GM06990 (cell line): ENCODE results near the gene RGS18.
"Not testable (repeated sequence)": the region's sequence is repeated elsewhere in the genome, so short reads cannot be mapped to it uniquely, and the experiment has no call there.

Experiments used
- DNase-seq: peaks from one replicate; pipeline ENCODE4 v3.0.0-alpha.2; 2011; ENCODE audit not compliant: insufficient read length; ENCODE audit errors: extremely low read depth
- H3K27me3 ChIP-seq: replicated peaks from 2 replicates; pipeline ENCODE4 v1.6.0; 2011; ENCODE audit warnings: low read length; ENCODE audit not compliant: control insufficient read depth, insufficient read depth
- H3K36me3 ChIP-seq: 2 replicates; pipeline ENCODE4 v1.5.1; 2011; ENCODE audit warnings: low read length; ENCODE audit not compliant: control insufficient read depth, insufficient read depth
- H3K4me3 ChIP-seq: replicated peaks from 2 replicates; pipeline ENCODE4 v1.5.1; 2011; ENCODE audit warnings: low read depth, mild to moderate bottlenecking, control low read depth, low read length
- TF ChIP-seq, protein P1 (sequence below): IDR thresholded peaks from 2 replicates; pipeline ENCODE4 v1.5.1; 2011; ENCODE audit warnings: low read length, control low read depth, mild to moderate bottlenecking, inconsistent platforms; ENCODE audit not compliant: insufficient read depth, poor library complexity, severe bottlenecking

RGS18 gene

DNA sequence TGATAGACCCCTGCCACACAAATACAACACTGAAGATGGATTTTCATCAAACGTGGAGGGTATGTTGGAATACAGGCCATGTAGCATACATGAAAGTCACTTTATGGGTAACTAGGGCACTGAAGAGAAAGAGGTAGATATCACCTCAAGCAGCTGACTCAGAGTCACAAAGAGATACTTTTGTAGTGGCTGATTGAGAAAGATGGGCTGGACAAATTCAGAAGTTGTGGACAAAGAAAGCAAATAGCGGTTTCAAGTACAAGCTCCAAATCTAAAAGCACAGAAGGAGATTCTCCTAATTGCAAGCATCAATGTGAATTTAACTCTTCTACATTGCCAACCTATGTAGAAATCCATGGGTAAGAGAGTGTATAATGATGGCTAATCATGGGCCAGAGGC, 35.0 kb upstream of the RGS18 start:
- TF ChIP-seq, protein P1, sequence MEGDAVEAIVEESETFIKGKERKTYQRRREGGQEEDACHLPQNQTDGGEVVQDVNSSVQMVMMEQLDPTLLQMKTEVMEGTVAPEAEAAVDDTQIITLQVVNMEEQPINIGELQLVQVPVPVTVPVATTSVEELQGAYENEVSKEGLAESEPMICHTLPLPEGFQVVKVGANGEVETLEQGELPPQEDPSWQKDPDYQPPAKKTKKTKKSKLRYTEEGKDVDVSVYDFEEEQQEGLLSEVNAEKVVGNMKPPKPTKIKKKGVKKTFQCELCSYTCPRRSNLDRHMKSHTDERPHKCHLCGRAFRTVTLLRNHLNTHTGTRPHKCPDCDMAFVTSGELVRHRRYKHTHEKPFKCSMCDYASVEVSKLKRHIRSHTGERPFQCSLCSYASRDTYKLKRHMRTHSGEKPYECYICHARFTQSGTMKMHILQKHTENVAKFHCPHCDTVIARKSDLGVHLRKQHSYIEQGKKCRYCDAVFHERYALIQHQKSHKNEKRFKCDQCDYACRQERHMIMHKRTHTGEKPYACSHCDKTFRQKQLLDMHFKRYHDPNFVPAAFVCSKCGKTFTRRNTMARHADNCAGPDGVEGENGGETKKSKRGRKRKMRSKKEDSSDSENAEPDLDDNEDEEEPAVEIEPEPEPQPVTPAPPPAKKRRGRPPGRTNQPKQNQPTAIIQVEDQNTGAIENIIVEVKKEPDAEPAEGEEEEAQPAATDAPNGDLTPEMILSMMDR = no peak
- no peaks in the 10 kb centered on the region for H3K36me3 ChIP-seq
- no peak overlapping the region for H3K4me3 ChIP-seq
- no peak for DNase-seq
- H3K27me3 ChIP-seq = no peaks in the 10 kb centered on the region

DNA sequence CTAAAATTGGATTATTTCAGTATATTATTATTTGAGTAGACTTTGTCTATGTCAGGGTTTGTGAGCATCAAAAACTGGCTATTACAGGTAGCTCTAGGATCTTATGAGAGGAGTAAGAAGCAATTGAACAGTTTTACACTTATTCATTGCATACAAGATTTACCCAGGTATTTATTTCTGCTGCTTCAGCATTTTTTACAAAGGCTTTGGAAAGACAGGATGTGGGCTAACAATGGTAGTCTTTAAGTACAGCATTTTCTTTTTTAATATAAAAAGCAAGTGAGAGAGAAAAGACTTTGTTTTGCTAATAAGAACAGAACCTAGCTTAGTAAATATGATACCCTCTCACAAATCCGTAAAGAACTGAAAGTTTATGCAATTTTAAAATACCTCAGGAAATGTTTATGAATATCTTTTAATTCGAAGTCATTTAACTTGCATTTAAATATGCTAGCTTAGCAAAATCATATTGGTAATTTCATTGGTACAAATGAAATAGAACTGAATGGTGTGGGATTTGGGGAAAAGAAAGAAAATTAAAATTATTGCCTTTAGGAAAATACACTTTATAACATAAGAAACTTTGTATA, 32.1 kb upstream of the RGS18 start:
- Histone ChIP-seq H3K4me3 (no peak overlapping the region), H3K36me3 (no peaks in the 10 kb centered on the region), H3K27me3 (no peaks in the 10 kb centered on the region)
- TF ChIP-seq, protein P1 = no peak
- DNase-seq = no peak

DNA sequence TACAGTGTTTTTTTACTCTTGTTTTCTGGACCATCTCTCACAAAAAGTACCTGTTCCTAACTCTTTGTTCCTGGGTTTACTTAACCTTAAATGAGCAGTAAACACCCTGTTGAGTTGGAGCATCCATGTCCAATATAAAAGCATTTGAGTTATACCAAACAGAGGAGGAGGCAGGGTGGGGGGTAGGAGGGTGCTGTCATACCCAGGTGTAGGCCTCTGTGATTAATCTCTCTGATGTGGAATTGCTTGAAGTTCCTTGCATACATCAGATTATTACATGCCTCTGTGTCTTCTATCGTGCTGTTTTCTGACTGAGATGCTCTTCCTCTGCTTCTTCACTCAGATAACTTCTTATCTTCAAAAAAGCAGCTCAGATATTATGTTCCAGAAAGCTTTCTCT, 28.1 kb upstream of the RGS18 start:
- DNase-seq = no peak
- Histone ChIP-seq H3K27me3 (no peaks in the 10 kb centered on the region), H3K4me3 (no peak overlapping the region), H3K36me3 (no peaks in the 10 kb centered on the region)
- TF ChIP-seq, protein P1 = no peak

DNA sequence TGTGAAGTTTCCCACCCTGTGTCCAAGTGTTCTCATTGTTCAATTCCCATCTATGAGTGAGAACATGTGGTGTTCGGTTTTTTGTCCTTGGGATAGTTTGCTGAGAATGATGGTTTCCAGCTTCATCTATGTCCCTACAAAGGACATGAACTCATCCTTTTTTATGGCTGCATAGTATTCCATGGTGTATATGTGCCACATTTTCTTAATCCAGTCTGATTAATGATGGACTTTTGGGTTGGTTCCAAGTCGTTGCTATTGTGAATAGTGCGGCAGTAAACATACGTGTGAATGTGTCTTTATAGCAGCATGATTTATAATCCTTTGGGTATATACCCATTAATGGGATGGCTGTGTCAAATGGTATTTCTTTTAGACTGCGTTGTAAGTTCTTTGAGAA, 27.4 kb upstream of the RGS18 start:
- H3K36me3 ChIP-seq, H3K4me3 ChIP-seq, H3K27me3 ChIP-seq, DNase-seq: not testable (repeated sequence)

DNA sequence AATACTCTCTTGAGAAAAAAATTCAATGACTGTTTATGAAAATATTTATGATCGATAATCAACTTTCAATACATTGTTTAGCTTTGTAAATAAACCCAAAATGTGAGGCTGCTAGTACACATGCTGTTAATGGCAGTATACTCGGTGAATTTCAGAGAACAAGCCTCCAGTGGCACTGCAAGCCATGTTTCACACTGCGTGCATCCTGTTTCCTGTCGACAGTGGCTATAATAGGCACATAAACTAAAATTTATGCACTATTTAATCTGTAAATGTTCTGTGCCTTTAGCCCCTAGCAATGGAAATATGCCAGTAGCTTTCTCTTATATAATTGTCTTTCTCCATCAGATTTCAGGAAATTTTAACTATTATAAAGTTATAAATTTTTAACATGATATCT, 26.3 kb upstream of the RGS18 start:
- no peaks in the 10 kb centered on the region for H3K27me3 ChIP-seq
- no peak overlapping the region for H3K4me3 ChIP-seq
- DNase-seq = no peak
- no peaks in the 10 kb centered on the region for H3K36me3 ChIP-seq
- TF ChIP-seq, protein P1 = no peak

DNA sequence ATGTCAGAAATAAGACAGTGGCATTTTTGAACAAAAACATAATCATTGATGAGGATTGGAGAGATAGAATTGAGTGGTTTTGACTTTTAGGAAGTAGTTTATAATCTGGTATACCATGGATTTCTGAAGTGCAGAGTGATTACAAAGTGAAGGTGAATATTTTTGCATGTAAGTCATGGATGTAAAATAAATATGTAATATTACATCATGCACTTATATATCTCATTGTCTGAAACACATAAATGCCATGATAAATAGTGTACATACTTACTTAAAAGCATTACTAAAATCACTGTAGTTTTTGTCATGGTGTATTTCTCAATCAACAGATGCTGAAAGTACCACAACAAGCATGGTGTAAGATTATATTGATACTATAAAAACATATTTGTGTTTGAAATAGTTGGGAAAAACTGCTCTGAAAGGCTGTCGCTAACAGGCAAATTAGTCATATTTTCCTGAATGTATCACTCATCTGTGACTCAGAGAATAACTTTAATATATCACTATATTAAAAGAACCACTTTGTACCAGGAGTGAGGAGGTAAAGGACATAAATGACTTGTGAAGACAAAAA, 24.8 kb upstream of the RGS18 start:
- TF ChIP-seq, protein P1 = no peak
- Histone ChIP-seq H3K36me3 (no peaks in the 10 kb centered on the region), H3K4me3 (no peak overlapping the region), H3K27me3 (no peaks in the 10 kb centered on the region)
- DNase-seq = no peak
